HEK293 (cell line): ENCODE measurements around the gene PKP2.

Source experiments
- CTCF ChIA-PET: fragments of 350-600 bp; formaldehyde crosslinking; extraction: SDS; loops from one replicate; lab custom pipeline; 2021; ENCODE audit warnings: antibody characterized with exemption; lab: Yijun Ruan, JAX
- POLR2A ChIA-PET: fragments of 300-600 bp; formaldehyde crosslinking; extraction: SDS; loops from one replicate; lab custom pipeline; 2020; ENCODE audit warnings: antibody characterized with exemption, inconsistent platforms; lab: Yijun Ruan, JAX
- H3K27ac ChIP-seq: fragments of 200-500 bp; sonication (Bioruptor generic); 2 replicates; pipeline ENCODE4 v1.5.1; 2014; ENCODE audit warnings: low read depth, low read length, control low read depth, inconsistent platforms; ENCODE audit errors: extremely low read depth
- H3K36me3 ChIP-seq, 2 experiments: fragments of 200-500 bp in 1 of 2; sonication (Bioruptor generic) in 1 of 2; 1 replicate in 1 of 2; 2 replicates in 1 of 2; pipeline ENCODE4 v1.5.1; 2014 to 2017; ENCODE audit warnings: inconsistent platforms in 2 of 2, low read length in 2 of 2; ENCODE audit not compliant: control insufficient read depth in 2 of 2, insufficient read depth in 1 of 2
- H3K4me1 ChIP-seq: fragments of 200-500 bp; sonication (Bioruptor generic); 2 replicates; pipeline ENCODE4 v1.5.1; 2014; ENCODE audit warnings: mild to moderate bottlenecking, low read length, inconsistent platforms; ENCODE audit not compliant: control insufficient read depth, insufficient read depth
- H3K4me3 ChIP-seq: 2 replicates; pipeline ENCODE4 v1.5.1; 2011; ENCODE audit warnings: low read depth, mild to moderate bottlenecking, control low read depth, low read length, moderate library complexity
- H3K9me3 ChIP-seq: fragments of 200-500 bp; sonication (Bioruptor generic); 2 replicates; pipeline ENCODE4 v1.5.1; 2014; ENCODE audit warnings: low read depth, low read length, inconsistent platforms; ENCODE audit not compliant: control insufficient read depth, insufficient read depth
- EGR2 ChIP-seq: fragments of 450-650 bp; formaldehyde crosslinking; IDR thresholded peaks from 2 replicates; pipeline ENCODE4 v1.5.1; 2016; ENCODE audit warnings: low read depth, missing biosample characterization, missing genetic modification characterization
- MEIS1 ChIP-seq: sonication (generic); formaldehyde crosslinking; IDR thresholded peaks from 2 replicates; pipeline ENCODE4 v1.8.1; 2022; ENCODE audit warnings: missing genetic modification reagents, mild to moderate bottlenecking, borderline replicate concordance
- MZF1 ChIP-seq: fragments of 450-650 bp; formaldehyde crosslinking; IDR thresholded peaks from 2 replicates; pipeline ENCODE4 v1.5.1; 2017; ENCODE audit warnings: missing biosample characterization, missing genetic modification characterization, borderline replicate concordance
- OSR2 ChIP-seq: fragments of 450-650 bp; formaldehyde crosslinking; IDR thresholded peaks from 2 replicates; pipeline ENCODE4 v1.5.1; 2016; ENCODE audit warnings: missing biosample characterization, missing genetic modification characterization
- SALL2 ChIP-seq: fragments of 450-650 bp; formaldehyde crosslinking; IDR thresholded peaks from 2 replicates; pipeline ENCODE4 v1.5.0; 2017; ENCODE audit warnings: missing biosample characterization, mild to moderate bottlenecking, missing genetic modification characterization, borderline replicate concordance
- ZBTB8A ChIP-seq: fragments of 450-650 bp; formaldehyde crosslinking; IDR thresholded peaks from 2 replicates; pipeline ENCODE4 v1.5.1; 2016; ENCODE audit warnings: missing biosample characterization, missing genetic modification characterization
- ZNF112 ChIP-seq: fragments of 450-650 bp; formaldehyde crosslinking; IDR thresholded peaks from 2 replicates; pipeline ENCODE4 v1.5.0; 2017; ENCODE audit warnings: missing biosample characterization, missing genetic modification characterization
- ZNF146 ChIP-seq: fragments of 450-650 bp; formaldehyde crosslinking; IDR thresholded peaks from 2 replicates; pipeline ENCODE4 v1.5.1; 2016; ENCODE audit warnings: missing biosample characterization, missing genetic modification characterization
- ZNF214 ChIP-seq: fragments of 450-650 bp; formaldehyde crosslinking; IDR thresholded peaks from 2 replicates; pipeline ENCODE4 v1.5.1; 2017; ENCODE audit warnings: missing biosample characterization, mild to moderate bottlenecking, missing genetic modification characterization, borderline replicate concordance
- ZNF223 ChIP-seq: fragments of 450-650 bp; formaldehyde crosslinking; IDR thresholded peaks from 2 replicates; pipeline ENCODE4 v1.5.1; 2016; ENCODE audit warnings: missing biosample characterization, missing genetic modification characterization
- ZNF280D ChIP-seq: fragments of 450-650 bp; formaldehyde crosslinking; IDR thresholded peaks from 2 replicates; pipeline ENCODE4 v1.5.1; 2016; ENCODE audit warnings: missing biosample characterization, missing genetic modification characterization
- ZNF292 ChIP-seq: fragments of 450-650 bp; formaldehyde crosslinking; IDR thresholded peaks from 2 replicates; pipeline ENCODE4 v1.5.1; 2016; ENCODE audit warnings: low read depth, missing biosample characterization, missing genetic modification characterization, borderline replicate concordance
- ZNF324 ChIP-seq: fragments of 450-650 bp; formaldehyde crosslinking; IDR thresholded peaks from 2 replicates; pipeline ENCODE4 v1.5.1; 2016; ENCODE audit warnings: missing biosample characterization, missing genetic modification characterization
- ZNF341 ChIP-seq: fragments of 450-650 bp; formaldehyde crosslinking; IDR thresholded peaks from 2 replicates; pipeline ENCODE4; 2016; ENCODE audit warnings: low read depth, missing biosample characterization, missing genetic modification characterization
- ZNF391 ChIP-seq: fragments of 450-650 bp; formaldehyde crosslinking; IDR thresholded peaks from 2 replicates; pipeline ENCODE4 v1.5.1; 2016; ENCODE audit warnings: low read depth, missing biosample characterization, missing genetic modification characterization, borderline replicate concordance
- ZNF416 ChIP-seq: fragments of 450-650 bp; formaldehyde crosslinking; IDR thresholded peaks from 2 replicates; pipeline ENCODE4 v1.5.1; 2016; ENCODE audit warnings: missing biosample characterization, missing genetic modification characterization
- ZNF529 ChIP-seq: fragments of 450-650 bp; formaldehyde crosslinking; IDR thresholded peaks from 2 replicates; pipeline ENCODE4 v1.5.1; 2017; ENCODE audit warnings: missing genetic modification characterization, missing biosample characterization; ENCODE audit not compliant: insufficient replicate concordance
- ZNF555 ChIP-seq: fragments of 450-650 bp; formaldehyde crosslinking; conservative IDR thresholded peaks from 2 replicates; pipeline ENCODE4 v1.5.1; 2017; ENCODE audit warnings: missing biosample characterization, mild to moderate bottlenecking, missing genetic modification characterization, inconsistent platforms
- ZNF76 ChIP-seq: fragments of 450-650 bp; formaldehyde crosslinking; IDR thresholded peaks from 2 replicates; pipeline ENCODE4; 2016; ENCODE audit warnings: low read depth, missing biosample characterization, missing genetic modification characterization, borderline replicate concordance
- ZNF830 ChIP-seq: fragments of 450-650 bp; IDR thresholded peaks from 2 replicates; pipeline ENCODE4 v1.5.0; 2018; ENCODE audit warnings: missing biosample characterization, missing genetic modification characterization, low read depth, mild to moderate bottlenecking, moderate library complexity
- ZSCAN4 ChIP-seq: fragments of 450-650 bp; formaldehyde crosslinking; IDR thresholded peaks from 2 replicates; pipeline ENCODE4 v1.5.1; 2017; ENCODE audit warnings: missing biosample characterization, missing genetic modification characterization
- TF ChIP-seq, protein P1 (sequence below): fragments of 450-650 bp; formaldehyde crosslinking; IDR thresholded peaks from 2 replicates; pipeline ENCODE4 v1.5.1; 2016; ENCODE audit warnings: missing biosample characterization, missing genetic modification characterization

PKP2 gene

DNA sequence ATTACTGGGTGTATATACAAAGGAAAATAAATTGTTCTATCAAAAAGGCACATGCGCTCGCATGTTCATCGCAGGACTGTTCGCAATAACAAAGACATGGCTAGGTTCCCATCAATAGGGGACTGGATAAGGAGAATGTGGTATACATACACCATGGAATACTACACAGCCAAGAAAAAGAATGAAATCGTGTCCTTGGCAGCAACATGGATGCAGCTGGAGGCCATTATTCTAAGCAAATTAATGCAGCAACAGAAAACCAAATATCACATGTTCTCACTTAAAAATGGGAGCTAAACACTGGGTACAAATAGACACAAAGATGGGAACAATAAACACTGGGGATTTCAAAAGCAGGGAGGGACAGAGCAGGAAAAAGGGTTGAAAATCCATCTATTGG is 58.6 kb downstream of the PKP2 start:
- Histone ChIP-seq H3K4me1 (no peaks in the 10 kb centered on the region), H3K27ac (no peak overlapping the region), H3K9me3 (no peaks in the 10 kb centered on the region), H3K4me3 (no peak overlapping the region), H3K36me3 (peaks cover 6 to 20% of the 10 kb centered on the region in 2 experiments; a peak in 2 of 3 replicates)
- TF ChIP-seq, protein P1, sequence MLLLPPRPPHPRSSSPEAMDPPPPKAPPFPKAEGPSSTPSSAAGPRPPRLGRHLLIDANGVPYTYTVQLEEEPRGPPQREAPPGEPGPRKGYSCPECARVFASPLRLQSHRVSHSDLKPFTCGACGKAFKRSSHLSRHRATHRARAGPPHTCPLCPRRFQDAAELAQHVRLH: 0 out of 2 replicates have a peak, but pooled peaks have one; percentile 12
- TF ChIP-seq ZBTB8A (tag by site-specific recombination) (no peak), ZNF416 (tag by site-specific recombination) (no peak), ZNF280D (tag by site-specific recombination) (0 out of 2 replicates have a peak, but pooled peaks have one; percentile 46), MZF1 (peak; percentile 35; the same call in 1 of the 2 replicates), ZNF146 (tag by site-specific recombination) (peak; percentile 96)
- CTCF ChIA-PET: no interaction called here
- POLR2A ChIA-PET: no interaction called here

GRCh38 chr12:32836710-32837109 is 59.9 kb downstream of the PKP2 start:
- no peak overlapping the region for H3K4me3 ChIP-seq
- POLR2A ChIA-PET: no interaction called here
- H3K4me1 ChIP-seq: no peaks in the 10 kb centered on the region
- no peaks in the 10 kb centered on the region for H3K9me3 ChIP-seq
- no peak for TF ChIP-seq ZNF555 (tag by site-specific recombination)
- no peak for TF ChIP-seq ZNF830 (tag by site-specific recombination)
- no peak for TF ChIP-seq ZNF324 (tag by site-specific recombination)
- no peak for TF ChIP-seq MEIS1 (CRISPR knock-in tag)
- TF ChIP-seq ZNF341 (tag by site-specific recombination): no peak
- no peak for TF ChIP-seq ZNF292 (tag by site-specific recombination)
- TF ChIP-seq ZNF391 (tag by site-specific recombination): no peak
- no peak for TF ChIP-seq ZNF223 (tag by site-specific recombination)
- TF ChIP-seq ZNF76 (tag by site-specific recombination): no peak
- TF ChIP-seq ZSCAN4 (tag by site-specific recombination): no peak
- no peak for TF ChIP-seq ZNF529 (tag by site-specific recombination)
- no peak for TF ChIP-seq ZNF112
- TF ChIP-seq EGR2 (tag by site-specific recombination): no peak
- TF ChIP-seq SALL2: no peak
- no peak for TF ChIP-seq ZNF416 (tag by site-specific recombination)
- no peak for TF ChIP-seq ZNF214 (tag by site-specific recombination)
- no peak for TF ChIP-seq OSR2 (tag by site-specific recombination)
- TF ChIP-seq, all 188 proteins: peak for 0
- no peak overlapping the region for H3K27ac ChIP-seq
- CTCF ChIA-PET: no interaction called here
- H3K36me3 ChIP-seq: peaks cover 6 to 20% of the 10 kb centered on the region in 2 experiments; a peak in 2 of 3 replicates
